K562 (cell line): ENCODE data around the gene TMEM131L. TPM values are rescaled to one million over a fixed set of nuclear protein-coding genes. Genes with fewer than 3 reads are reported as not detected.

Experiments
- ATAC-seq: fragments of 200-7000 bp; cut with Tn5 transposase; 3 replicates; pipeline ENCODE4 v1.9.1; 2020; ENCODE audit warnings: moderate library complexity
- BruUV-seq: library from RNA; stranded (reverse); fragments of 400-500 nt; replicated peaks from 2 replicates; lab custom pipeline; 2021; lab: Mats Ljungman, UMichigan
- CTCF ChIA-PET: fragments of 300-600 bp; formaldehyde crosslinking; extraction: SDS; loops from one replicate; lab custom pipeline; 2021; ENCODE audit warnings: low intra/inter-chr PET ratio; lab: Yijun Ruan, JAX
- POLR2A ChIA-PET: fragments of 300-600, 350-650 bp; sonication (Branson Sonifier 250); formaldehyde crosslinking; extraction: SDS; loops from one replicate; lab custom pipeline; 2021; ENCODE audit warnings: antibody characterized with exemption, inconsistent platforms; lab: Yijun Ruan, JAX
- DNase-seq, 4 experiments: peaks; one replicate each; pipeline versions ENCODE4 v3.0.0 to v3.0.0-alpha.2; 2011 to 2018; ENCODE audit warnings: low spot score in 3 of 4, mixed read lengths in 3 of 4; ENCODE audit errors: extremely low read depth in 1 of 4
- FAIRE-seq: peaks from 2 replicates; lab custom pipeline; 2011; peaks lifted over from hg19 to GRCh38; lab: Jason Lieb, UNC
- H2AFZ ChIP-seq: 2 replicates; pipeline ENCODE4 v1.6.0; 2011; ENCODE audit warnings: low read depth, low read length, control low read depth, inconsistent platforms
- H3K27ac ChIP-seq: fragments of 200-600 bp; 3 replicates; pipeline ENCODE4 v1.8.0; 2011; ENCODE audit warnings: low read depth, mild to moderate bottlenecking, control low read depth, inconsistent platforms, low read length, moderate library complexity, mixed read lengths; ENCODE audit errors: extremely low read depth
- H3K27me3 ChIP-seq, 2 experiments: fragments of 300-600 bp in 1 of 2; 2 replicates in 1 of 2; 3 replicates in 1 of 2; pipeline versions ENCODE4 v1.6.0 to v1.8.0; 2011; ENCODE audit warnings: inconsistent platforms in 2 of 2, low read length in 2 of 2, mild to moderate bottlenecking in 1 of 2, mixed read lengths in 1 of 2, moderate library complexity in 1 of 2; ENCODE audit not compliant: control insufficient read depth in 2 of 2, insufficient read depth in 2 of 2
- H3K36me3 ChIP-seq: fragments of 300-600 bp; 3 replicates; pipeline ENCODE4 v1.8.0; 2011; ENCODE audit warnings: mild to moderate bottlenecking, low read length, inconsistent platforms; ENCODE audit not compliant: control insufficient read depth, insufficient read depth
- H3K4me1 ChIP-seq, 2 experiments: fragments of 200-600 bp in 1 of 2; replicated peaks in 1 of 2; 2 replicates in 1 of 2; 3 replicates in 1 of 2; pipeline versions ENCODE4 v1.5.1 to v1.8.0; 2011; ENCODE audit warnings: inconsistent platforms in 2 of 2, low read length in 2 of 2, mild to moderate bottlenecking in 1 of 2, mixed read lengths in 1 of 2, moderate library complexity in 1 of 2; ENCODE audit not compliant: control insufficient read depth in 2 of 2, insufficient read depth in 2 of 2
- H3K4me2 ChIP-seq: 2 replicates; pipeline ENCODE4 v1.6.1; 2011; ENCODE audit warnings: low read length, control low read depth, inconsistent platforms, mixed read lengths; ENCODE audit not compliant: insufficient read depth
- H3K4me3 ChIP-seq: fragments of 200-600 bp; sonication (generic), shearing (Covaris generic); 2 replicates; pipeline ENCODE4 v1.5.1; 2016; ENCODE audit warnings: control low read depth, inconsistent platforms
- H3K79me2 ChIP-seq: fragments of 200-600 bp; 3 replicates; pipeline ENCODE4 v1.8.0; 2011; ENCODE audit warnings: low read length, inconsistent platforms; ENCODE audit not compliant: control insufficient read depth, insufficient read depth
- H3K9ac ChIP-seq, 2 experiments: 2 replicates each; pipeline versions ENCODE4 v1.6.0 to v1.6.1; 2011; ENCODE audit warnings: low read depth in 2 of 2, low read length in 2 of 2, control low read depth in 1 of 2, inconsistent platforms in 1 of 2, mild to moderate bottlenecking in 1 of 2, mixed read lengths in 1 of 2; ENCODE audit not compliant: insufficient read depth in 1 of 2
- H3K9me1 ChIP-seq: one replicate; pipeline ENCODE4 v1.6.0; 2011; ENCODE audit warnings: inconsistent platforms, mild to moderate bottlenecking, low read length, moderate library complexity; ENCODE audit not compliant: control insufficient read depth, insufficient read depth
- H3K9me3 ChIP-seq: replicated peaks from 2 replicates; pipeline ENCODE4 v1.5.1; 2011; ENCODE audit warnings: low read depth, low read length, inconsistent platforms; ENCODE audit not compliant: control insufficient read depth, insufficient read depth
- H4K20me1 ChIP-seq: replicated peaks from 2 replicates; pipeline ENCODE4 v1.6.1; 2011; ENCODE audit warnings: low read length, inconsistent platforms, mixed read lengths; ENCODE audit not compliant: control insufficient read depth, insufficient read depth
- ARHGAP35 ChIP-seq: fragments of 450-650 bp; IDR thresholded peaks from 2 replicates; pipeline ENCODE4 v1.6.1; 2018; ENCODE audit not compliant: partially characterized antibody
- ATF6 ChIP-seq: sonication (generic); formaldehyde crosslinking; IDR thresholded peaks from 2 replicates; pipeline ENCODE4 v1.4.0; 2020; ENCODE audit warnings: mild to moderate bottlenecking, missing genetic modification reagents
- BCL6 ChIP-seq: fragments of 250-450 bp; sonication (Bioruptor Pico); IDR thresholded peaks from 2 replicates; pipeline ENCODE4 v1.4.0; 2020
- FOXM1 ChIP-seq, 2 experiments: fragments of 450-650 bp in 1 of 2; sonication (generic) in 1 of 2; formaldehyde crosslinking in 1 of 2; IDR thresholded peaks; 2 replicates each; pipeline versions ENCODE4 v1.6.1 to v1.9.0; 2017 to 2022; ENCODE audit warnings: low read depth in 2 of 2, mild to moderate bottlenecking in 2 of 2, missing genetic modification reagents in 1 of 2, moderate library complexity in 1 of 2
- HNRNPL ChIP-seq: fragments of 200-400 bp; formaldehyde crosslinking; IDR thresholded peaks from 2 replicates; pipeline ENCODE4 v1.6.1; 2017; ENCODE audit warnings: low read depth, mild to moderate bottlenecking, low read length
- L3MBTL2 ChIP-seq: fragments of 450-650 bp; IDR thresholded peaks from 2 replicates; pipeline ENCODE4 v1.6.1; 2016; ENCODE audit warnings: mild to moderate bottlenecking, moderate library complexity
- LCOR ChIP-seq: sonication (generic); formaldehyde crosslinking; IDR thresholded peaks from 2 replicates; pipeline ENCODE4 v1.8.0; 2022; ENCODE audit warnings: mild to moderate bottlenecking, missing genetic modification reagents
- MCM2 ChIP-seq: fragments of 450-650 bp; IDR thresholded peaks from 2 replicates; pipeline ENCODE4 v1.6.1; 2017; ENCODE audit warnings: low read depth, mild to moderate bottlenecking
- NFYB ChIP-seq: IDR thresholded peaks from 2 replicates; pipeline ENCODE4 v1.6.1; 2011; ENCODE audit warnings: mild to moderate bottlenecking, moderate library complexity; ENCODE audit not compliant: insufficient read length; ENCODE audit errors: extremely low read depth
- NR2F6 ChIP-seq: fragments of 450-650 bp; formaldehyde crosslinking; IDR thresholded peaks from 2 replicates; pipeline ENCODE4 v1.4.0; 2020; ENCODE audit warnings: mild to moderate bottlenecking
- SMARCC2 ChIP-seq: fragments of 450-650 bp; IDR thresholded peaks from 2 replicates; pipeline ENCODE4 v1.6.1; 2017; ENCODE audit warnings: antibody characterized with exemption, moderate library complexity, mild to moderate bottlenecking, low read depth
- ZKSCAN1 ChIP-seq: fragments of 150-350 bp; IDR thresholded peaks from 2 replicates; pipeline ENCODE4 v1.6.1; 2016; ENCODE audit warnings: low read depth, low read length
- ZNF217 ChIP-seq: sonication (generic); formaldehyde crosslinking; IDR thresholded peaks from 2 replicates; pipeline ENCODE4 v1.8.0; 2022; ENCODE audit warnings: mild to moderate bottlenecking, missing genetic modification reagents
- ZNF316 ChIP-seq: fragments of 450-650 bp; IDR thresholded peaks from 2 replicates; pipeline ENCODE4 v1.6.1; 2016
- WGBS: fragments of 100-300 bp; shearing (Covaris generic); methylation state at CpG from one replicate; pipeline ENCODE4 v1.1.6; 2016; ENCODE audit warnings: low coverage, mixed read lengths; ENCODE audit not compliant: insufficient coverage; ENCODE audit errors: missing lambda C conversion rate; 5-methylcytosine and 5-hydroxymethylcytosine counted together
- in situ Hi-C: fragments of 300-500 bp; cut with MboI; formaldehyde crosslinking; loops from 4 replicates; pipeline ENCODE4 v1.15.0; 2018; ENCODE audit warnings: inconsistent platforms, mixed read lengths
- intact Hi-C: fragments of 100-400 bp; cut with micrococcal nuclease; formaldehyde crosslinking; loops from 2 replicates; pipeline ENCODE4 v1.14.2; 2022
- polyA plus RNA-seq, 8 experiments: library from polyadenylated mRNA; depleted of rRNA in 4 of 8; stranded (reverse) in 5 of 8; unstranded in 3 of 8; fragments of >200 nt; fragmentation: Nextera tagmentation in 2 of 8; fragmentation: Illumina TruSeq in 1 of 8; extraction: Ambion mirVana in 2 of 8; extraction: Trizol in 1 of 8; gene quantifications; 2 replicates each; pipeline versions ENCODE4 v1.2.1 to v1.2.3, GENCODE V29; 2011 to 2014; ENCODE audit warnings: inconsistent platforms in 1 of 8, missing spikeins in 1 of 8
- total RNA-seq, 7 experiments: library from RNA; depleted of rRNA in 6 of 7; stranded (reverse); fragments of >200 nt in 6 of 7; fragmentation: Illumina TruSeq in 2 of 7; extraction: Trizol in 2 of 7; gene quantifications; 2 replicates each; pipeline versions ENCODE4 v1.2.1 to v1.2.3, GENCODE V29; 2011 to 2021; ENCODE audit warnings: low replicate concordance in 1 of 7
- TF ChIP-seq, protein P1 (sequence below), 2 experiments: fragments of 150-350 bp in 1 of 2; IDR thresholded peaks; 2 replicates each; pipeline ENCODE4 v1.6.1; 2012 to 2016; ENCODE audit warnings: low read depth in 2 of 2, low read length in 2 of 2, mild to moderate bottlenecking in 1 of 2, moderate library complexity in 1 of 2

TMEM131L gene
- total and polyA plus RNA-seq, 9 of the 15 experiments (the other 6 are each of a cell fraction or from before 2014, with no cell fraction given) = 1.2 to 20.8 (median 12.9) TPM

DNA sequence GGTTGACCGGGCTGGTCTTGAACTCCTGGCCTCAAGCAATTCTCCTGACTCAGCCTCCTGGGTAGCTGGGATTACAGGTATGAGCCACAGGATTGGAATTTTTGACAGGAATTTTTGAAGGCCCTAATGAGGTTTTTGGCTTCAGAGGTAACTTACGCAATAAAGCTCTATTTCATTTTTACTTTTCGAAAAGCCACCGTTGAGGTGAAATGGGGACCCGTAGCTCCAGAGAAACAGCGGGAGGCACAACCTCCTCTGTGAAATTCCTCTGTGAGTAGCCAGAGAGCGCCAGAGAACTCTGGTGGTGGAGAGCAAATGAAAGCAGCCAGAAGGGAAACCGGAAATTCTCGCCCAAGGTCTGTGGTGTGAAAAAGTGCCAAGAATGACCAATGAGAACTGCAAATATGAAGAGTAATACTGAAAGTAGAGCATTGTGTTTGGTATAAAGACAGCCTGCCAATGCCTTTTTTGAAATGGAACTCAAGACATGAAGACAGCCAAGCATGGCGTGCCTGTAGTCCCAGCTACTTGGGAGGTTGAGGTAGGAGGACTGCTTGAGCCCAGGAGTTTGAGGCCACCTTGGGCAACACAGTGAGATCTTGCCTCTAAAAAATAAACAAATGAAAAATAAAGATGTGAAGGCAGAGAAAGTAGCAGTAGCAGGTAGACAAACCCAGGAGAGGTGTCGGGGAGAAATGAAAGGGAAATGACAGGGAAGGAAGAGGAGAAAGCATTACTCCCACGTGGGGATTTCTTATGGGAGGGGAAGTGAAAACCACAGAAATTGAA, 33.0 kb upstream of the TMEM131L start:
- CTCF ChIA-PET = interaction anchor here (0.6 to 1.6 kb wide), 2 partner anchors 109 to 142 kb away, joined by 3 to 21 read pairs; no protein-coding TSS in a partner anchor
- no TSS peak for BruUV-seq
- H3K4me2 ChIP-seq = peak overlapping the region; percentile 40; the same call in 1 of the 2 replicates
- POLR2A ChIA-PET = interaction anchor here (0.6 kb wide), 2 partner anchors 100 to 138 kb away, joined by 3 to 4 read pairs; no protein-coding TSS in a partner anchor
- no peaks in the 10 kb centered on the region for H3K27me3 ChIP-seq
- in situ Hi-C loops = no loop called here
- H3K36me3 ChIP-seq = no peaks in the 10 kb centered on the region
- no peak overlapping the region for H3K9ac ChIP-seq
- no peaks in the 10 kb centered on the region for H4K20me1 ChIP-seq
- peaks cover 10 to 11% of the 10 kb centered on the region in 2 experiments; a peak in 4 of 5 replicates for H3K4me1 ChIP-seq
- intact Hi-C loops = loop anchor here (1.0 to 10.0 kb wide), 7 partner anchors 33 to 322 kb away; partner anchors contain the start of gene TMEM131L
- peak overlapping the region; percentile 96 for H2AFZ ChIP-seq
- no peaks in the 10 kb centered on the region for H3K79me2 ChIP-seq
- H3K27ac ChIP-seq = peak overlapping the region; percentile 49; the same call in 1 of the 3 replicates
- H3K9me3 ChIP-seq = no peaks in the 10 kb centered on the region
- ATAC-seq = peak; percentile 95
- peak; percentile 50 to 85 (median 70) for DNase-seq
- H3K4me3 ChIP-seq = no peak overlapping the region
- no peaks in the 10 kb centered on the region for H3K9me1 ChIP-seq
- FAIRE-seq = peak; percentile 85
- 32% methylated on average over 12 of the region's 12 CpGs for WGBS
- peak; percentile 86 for TF ChIP-seq L3MBTL2
- TF ChIP-seq NFYB = no peak
- peak; percentile 54; the same call in 1 of the 2 replicates for TF ChIP-seq LCOR
- no peak for TF ChIP-seq MCM2
- no peak for TF ChIP-seq NR2F6 (CRISPR knock-in tag)
- no peak for TF ChIP-seq ARHGAP35
- TF ChIP-seq, protein P1, sequence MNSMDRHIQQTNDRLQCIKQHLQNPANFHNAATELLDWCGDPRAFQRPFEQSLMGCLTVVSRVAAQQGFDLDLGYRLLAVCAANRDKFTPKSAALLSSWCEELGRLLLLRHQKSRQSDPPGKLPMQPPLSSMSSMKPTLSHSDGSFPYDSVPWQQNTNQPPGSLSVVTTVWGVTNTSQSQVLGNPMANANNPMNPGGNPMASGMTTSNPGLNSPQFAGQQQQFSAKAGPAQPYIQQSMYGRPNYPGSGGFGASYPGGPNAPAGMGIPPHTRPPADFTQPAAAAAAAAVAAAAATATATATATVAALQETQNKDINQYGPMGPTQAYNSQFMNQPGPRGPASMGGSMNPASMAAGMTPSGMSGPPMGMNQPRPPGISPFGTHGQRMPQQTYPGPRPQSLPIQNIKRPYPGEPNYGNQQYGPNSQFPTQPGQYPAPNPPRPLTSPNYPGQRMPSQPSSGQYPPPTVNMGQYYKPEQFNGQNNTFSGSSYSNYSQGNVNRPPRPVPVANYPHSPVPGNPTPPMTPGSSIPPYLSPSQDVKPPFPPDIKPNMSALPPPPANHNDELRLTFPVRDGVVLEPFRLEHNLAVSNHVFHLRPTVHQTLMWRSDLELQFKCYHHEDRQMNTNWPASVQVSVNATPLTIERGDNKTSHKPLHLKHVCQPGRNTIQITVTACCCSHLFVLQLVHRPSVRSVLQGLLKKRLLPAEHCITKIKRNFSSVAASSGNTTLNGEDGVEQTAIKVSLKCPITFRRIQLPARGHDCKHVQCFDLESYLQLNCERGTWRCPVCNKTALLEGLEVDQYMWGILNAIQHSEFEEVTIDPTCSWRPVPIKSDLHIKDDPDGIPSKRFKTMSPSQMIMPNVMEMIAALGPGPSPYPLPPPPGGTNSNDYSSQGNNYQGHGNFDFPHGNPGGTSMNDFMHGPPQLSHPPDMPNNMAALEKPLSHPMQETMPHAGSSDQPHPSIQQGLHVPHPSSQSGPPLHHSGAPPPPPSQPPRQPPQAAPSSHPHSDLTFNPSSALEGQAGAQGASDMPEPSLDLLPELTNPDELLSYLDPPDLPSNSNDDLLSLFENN (IDR thresholded peaks at IDR 0.05; ENCODE audit: low read depth in 2 of 2, low read length in 2 of 2) = no peak
- TF ChIP-seq FOXM1 (IDR thresholded peaks at IDR 0.05; ENCODE audit: low read depth) = no peak
- no peak for TF ChIP-seq FOXM1 (CRISPR knock-in tag; IDR thresholded peaks at IDR 0.05; ENCODE audit: low read depth)
- no peak for TF ChIP-seq HNRNPL
- peak; percentile 13; the same call in 1 of the 2 replicates for TF ChIP-seq ZKSCAN1
- TF ChIP-seq ATF6 (CRISPR knock-in tag) = no peak
- TF ChIP-seq ZNF316 = peak; percentile 78
- TF ChIP-seq BCL6 = no peak
- 0 out of 2 replicates have a peak, but pooled peaks have one; percentile 20 for TF ChIP-seq SMARCC2
- no peak for TF ChIP-seq ZNF217 (CRISPR knock-in tag)
